ENCODE data around the gene UAP1L1.
A peak's percentile ranks its signal among the peaks of the same experiment; 100 is the strongest.

The UAP1L1 gene

DNA sequence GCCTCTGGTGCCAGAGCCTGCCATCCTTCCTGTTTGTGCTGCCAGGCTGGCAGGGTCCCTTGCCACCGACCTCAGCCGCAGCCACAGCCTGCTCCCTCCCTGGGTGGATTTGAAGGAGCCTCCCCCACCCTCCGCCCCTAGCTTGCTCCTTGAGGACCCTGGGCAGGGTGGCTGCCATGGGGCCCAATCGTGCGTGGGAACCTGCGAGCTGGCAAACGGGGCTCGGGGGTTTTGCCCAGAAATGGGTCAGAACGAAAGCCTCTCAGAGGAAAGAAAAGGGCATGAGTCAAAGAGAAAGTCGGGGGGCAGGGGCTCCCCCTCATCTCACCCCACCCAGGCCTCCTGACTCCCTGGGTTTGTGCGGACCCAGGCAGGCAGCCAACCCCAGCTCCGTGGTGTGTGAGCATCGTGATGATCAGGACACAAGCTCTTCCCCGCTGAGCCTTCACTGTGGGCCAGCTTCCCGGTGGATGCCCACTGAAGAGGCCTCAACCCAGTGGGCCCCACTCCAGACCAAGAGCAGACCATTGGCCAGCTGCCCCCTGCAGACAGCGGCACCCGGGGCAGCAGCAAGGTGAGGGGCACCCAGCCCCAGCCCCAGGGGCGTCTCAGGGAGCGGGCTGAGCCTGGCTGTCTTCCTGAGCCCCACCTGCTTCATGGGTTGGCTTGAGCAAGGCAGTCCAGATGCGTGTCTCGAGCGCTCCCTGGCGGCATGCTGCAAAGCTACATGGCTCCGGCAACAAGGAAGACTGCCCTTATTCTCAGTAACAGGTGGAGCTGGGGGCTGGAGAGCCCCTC lies 42.4 kb upstream of the UAP1L1 start (continued):
- no peak for TF ChIP-seq ZNF114 (tag by site-specific recombination; IDR thresholded peaks at IDR 0.05)
- no peak for TF ChIP-seq ZNF514 (tag by site-specific recombination; IDR thresholded peaks at IDR 0.05)
- TF ChIP-seq ZSCAN16 (tag by site-specific recombination; IDR thresholded peaks at IDR 0.05) = no peak
- TF ChIP-seq ZNF214 (tag by site-specific recombination; IDR thresholded peaks at IDR 0.05; ENCODE audit: borderline replicate concordance) = no peak
- TF ChIP-seq, protein P1, sequence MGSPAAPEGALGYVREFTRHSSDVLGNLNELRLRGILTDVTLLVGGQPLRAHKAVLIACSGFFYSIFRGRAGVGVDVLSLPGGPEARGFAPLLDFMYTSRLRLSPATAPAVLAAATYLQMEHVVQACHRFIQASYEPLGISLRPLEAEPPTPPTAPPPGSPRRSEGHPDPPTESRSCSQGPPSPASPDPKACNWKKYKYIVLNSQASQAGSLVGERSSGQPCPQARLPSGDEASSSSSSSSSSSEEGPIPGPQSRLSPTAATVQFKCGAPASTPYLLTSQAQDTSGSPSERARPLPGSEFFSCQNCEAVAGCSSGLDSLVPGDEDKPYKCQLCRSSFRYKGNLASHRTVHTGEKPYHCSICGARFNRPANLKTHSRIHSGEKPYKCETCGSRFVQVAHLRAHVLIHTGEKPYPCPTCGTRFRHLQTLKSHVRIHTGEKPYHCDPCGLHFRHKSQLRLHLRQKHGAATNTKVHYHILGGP (tag by site-specific recombination; IDR thresholded peaks at IDR 0.05) = no peak
- TF ChIP-seq ZNF777 (tag by site-specific recombination; IDR thresholded peaks at IDR 0.05; ENCODE audit: borderline replicate concordance) = no peak
- TF ChIP-seq, protein P2, sequence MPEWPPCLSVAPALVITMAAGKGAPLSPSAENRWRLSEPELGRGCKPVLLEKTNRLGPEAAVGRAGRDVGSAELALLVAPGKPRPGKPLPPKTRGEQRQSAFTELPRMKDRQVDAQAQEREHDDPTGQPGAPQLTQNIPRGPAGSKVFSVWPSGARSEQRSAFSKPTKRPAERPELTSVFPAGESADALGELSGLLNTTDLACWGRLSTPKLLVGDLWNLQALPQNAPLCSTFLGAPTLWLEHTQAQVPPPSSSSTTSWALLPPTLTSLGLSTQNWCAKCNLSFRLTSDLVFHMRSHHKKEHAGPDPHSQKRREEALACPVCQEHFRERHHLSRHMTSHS (tag by site-specific recombination; IDR thresholded peaks at IDR 0.05) = no peak
- 0 out of 2 replicates have a peak, but pooled peaks have one; percentile 5 for TF ChIP-seq ZFHX2 (tag by site-specific recombination; conservative IDR thresholded peaks at IDR 0.05)
- TF ChIP-seq, protein P3, sequence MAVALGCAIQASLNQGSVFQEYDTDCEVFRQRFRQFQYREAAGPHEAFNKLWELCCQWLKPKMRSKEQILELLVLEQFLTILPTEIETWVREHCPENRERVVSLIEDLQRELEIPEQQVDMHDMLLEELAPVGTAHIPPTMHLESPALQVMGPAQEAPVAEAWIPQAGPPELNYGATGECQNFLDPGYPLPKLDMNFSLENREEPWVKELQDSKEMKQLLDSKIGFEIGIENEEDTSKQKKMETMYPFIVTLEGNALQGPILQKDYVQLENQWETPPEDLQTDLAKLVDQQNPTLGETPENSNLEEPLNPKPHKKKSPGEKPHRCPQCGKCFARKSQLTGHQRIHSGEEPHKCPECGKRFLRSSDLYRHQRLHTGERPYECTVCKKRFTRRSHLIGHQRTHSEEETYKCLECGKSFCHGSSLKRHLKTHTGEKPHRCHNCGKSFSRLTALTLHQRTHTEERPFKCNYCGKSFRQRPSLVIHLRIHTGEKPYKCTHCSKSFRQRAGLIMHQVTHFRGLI (tag by site-specific recombination; IDR thresholded peaks at IDR 0.05) = 0 out of 2 replicates have a peak, but pooled peaks have one; percentile 24
- TF ChIP-seq, protein P4, sequence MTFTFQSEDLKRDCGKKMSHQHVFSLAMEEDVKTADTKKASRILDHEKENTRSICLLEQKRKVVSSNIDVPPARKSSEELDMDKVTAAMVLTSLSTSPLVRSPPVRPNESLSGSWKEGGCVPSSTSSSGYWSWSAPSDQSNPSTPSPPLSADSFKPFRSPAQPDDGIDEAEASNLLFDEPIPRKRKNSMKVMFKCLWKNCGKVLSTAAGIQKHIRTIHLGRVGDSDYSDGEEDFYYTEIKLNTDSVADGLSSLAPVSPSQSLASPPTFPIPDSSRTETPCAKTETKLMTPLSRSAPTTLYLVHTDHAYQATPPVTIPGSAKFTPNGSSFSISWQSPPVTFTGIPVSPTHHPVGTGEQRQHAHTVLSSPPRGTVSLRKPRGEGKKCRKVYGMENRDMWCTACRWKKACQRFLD (tag by site-specific recombination; IDR thresholded peaks at IDR 0.05) = no peak
- TF ChIP-seq ZEB2 (tag by site-specific recombination; IDR thresholded peaks at IDR 0.05) = peak; percentile 71
- TF ChIP-seq SCRT2 (tag by site-specific recombination; IDR thresholded peaks at IDR 0.05) = peak; percentile 100
- TF ChIP-seq, protein P5, sequence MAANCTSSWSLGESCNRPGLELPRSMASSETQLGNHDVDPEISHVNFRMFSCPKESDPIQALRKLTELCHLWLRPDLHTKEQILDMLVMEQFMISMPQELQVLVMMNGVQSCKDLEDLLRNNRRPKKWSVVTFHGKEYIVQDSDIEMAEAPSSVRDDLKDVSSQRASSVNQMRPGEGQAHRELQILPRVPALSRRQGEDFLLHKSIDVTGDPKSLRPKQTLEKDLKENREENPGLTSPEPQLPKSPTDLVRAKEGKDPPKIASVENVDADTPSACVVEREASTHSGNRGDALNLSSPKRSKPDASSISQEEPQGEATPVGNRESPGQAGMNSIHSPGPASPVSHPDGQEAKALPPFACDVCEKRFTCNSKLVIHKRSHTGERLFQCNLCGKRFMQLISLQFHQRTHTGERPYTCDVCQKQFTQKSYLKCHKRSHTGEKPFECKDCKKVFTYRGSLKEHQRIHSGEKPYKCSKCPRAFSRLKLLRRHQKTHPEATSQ (tag by site-specific recombination; IDR thresholded peaks at IDR 0.05) = no peak
- no peak for TF ChIP-seq ZNF707 (tag by site-specific recombination; IDR thresholded peaks at IDR 0.05)
- TF ChIP-seq, protein P6, sequence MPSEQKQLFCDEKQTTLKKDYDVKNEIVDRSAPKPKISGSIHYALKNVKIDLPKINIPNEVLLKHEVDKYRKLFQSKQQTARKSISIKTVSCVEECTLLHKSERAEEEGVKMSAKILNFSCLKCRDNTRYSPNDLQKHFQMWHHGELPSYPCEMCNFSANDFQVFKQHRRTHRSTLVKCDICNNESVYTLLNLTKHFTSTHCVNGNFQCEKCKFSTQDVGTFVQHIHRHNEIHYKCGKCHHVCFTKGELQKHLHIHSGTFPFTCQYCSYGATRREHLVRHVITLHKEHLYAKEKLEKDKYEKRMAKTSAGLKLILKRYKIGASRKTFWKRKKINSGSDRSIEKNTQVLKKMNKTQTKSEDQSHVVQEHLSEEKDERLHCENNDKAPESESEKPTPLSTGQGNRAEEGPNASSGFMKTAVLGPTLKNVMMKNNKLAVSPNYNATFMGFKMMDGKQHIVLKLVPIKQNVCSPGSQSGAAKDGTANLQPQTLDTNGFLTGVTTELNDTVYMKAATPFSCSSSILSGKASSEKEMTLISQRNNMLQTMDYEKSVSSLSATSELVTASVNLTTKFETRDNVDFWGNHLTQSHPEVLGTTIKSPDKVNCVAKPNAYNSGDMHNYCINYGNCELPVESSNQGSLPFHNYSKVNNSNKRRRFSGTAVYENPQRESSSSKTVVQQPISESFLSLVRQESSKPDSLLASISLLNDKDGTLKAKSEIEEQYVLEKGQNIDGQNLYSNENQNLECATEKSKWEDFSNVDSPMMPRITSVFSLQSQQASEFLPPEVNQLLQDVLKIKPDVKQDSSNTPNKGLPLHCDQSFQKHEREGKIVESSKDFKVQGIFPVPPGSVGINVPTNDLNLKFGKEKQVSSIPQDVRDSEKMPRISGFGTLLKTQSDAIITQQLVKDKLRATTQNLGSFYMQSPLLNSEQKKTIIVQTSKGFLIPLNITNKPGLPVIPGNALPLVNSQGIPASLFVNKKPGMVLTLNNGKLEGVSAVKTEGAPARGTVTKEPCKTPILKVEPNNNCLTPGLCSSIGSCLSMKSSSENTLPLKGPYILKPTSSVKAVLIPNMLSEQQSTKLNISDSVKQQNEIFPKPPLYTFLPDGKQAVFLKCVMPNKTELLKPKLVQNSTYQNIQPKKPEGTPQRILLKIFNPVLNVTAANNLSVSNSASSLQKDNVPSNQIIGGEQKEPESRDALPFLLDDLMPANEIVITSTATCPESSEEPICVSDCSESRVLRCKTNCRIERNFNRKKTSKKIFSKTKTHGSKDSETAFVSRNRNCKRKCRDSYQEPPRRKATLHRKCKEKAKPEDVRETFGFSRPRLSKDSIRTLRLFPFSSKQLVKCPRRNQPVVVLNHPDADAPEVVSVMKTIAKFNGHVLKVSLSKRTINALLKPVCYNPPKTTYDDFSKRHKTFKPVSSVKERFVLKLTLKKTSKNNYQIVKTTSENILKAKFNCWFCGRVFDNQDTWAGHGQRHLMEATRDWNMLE (tag by site-specific recombination; conservative IDR thresholded peaks at IDR 0.05; ENCODE audit: low read depth) = no peak
- peak; percentile 61 for TF ChIP-seq ZNF654 (tag by site-specific recombination; IDR thresholded peaks at IDR 0.05; ENCODE audit: low read depth)
- TF ChIP-seq ZNF221 (tag by site-specific recombination; IDR thresholded peaks at IDR 0.05; ENCODE audit: borderline replicate concordance) = no peak
- TF ChIP-seq, protein P7, sequence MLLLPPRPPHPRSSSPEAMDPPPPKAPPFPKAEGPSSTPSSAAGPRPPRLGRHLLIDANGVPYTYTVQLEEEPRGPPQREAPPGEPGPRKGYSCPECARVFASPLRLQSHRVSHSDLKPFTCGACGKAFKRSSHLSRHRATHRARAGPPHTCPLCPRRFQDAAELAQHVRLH (tag by site-specific recombination; IDR thresholded peaks at IDR 0.05) = no peak
- TF ChIP-seq ZBTB1 (tag by site-specific recombination; IDR thresholded peaks at IDR 0.05) = no peak
- no peak for TF ChIP-seq ZNF138 (tag by site-specific recombination; IDR thresholded peaks at IDR 0.05; ENCODE audit: borderline replicate concordance)
- TF ChIP-seq ZFP41 (tag by site-specific recombination; IDR thresholded peaks at IDR 0.05; ENCODE audit: borderline replicate concordance) = no peak
- TF ChIP-seq ZNF155 (tag by site-specific recombination; IDR thresholded peaks at IDR 0.05) = no peak
